OCI-LY1 (cell line): ENCODE results near the gene IGFBP4.

ENCODE experiments used
- H2AFZ ChIP-seq: fragments of 200-600 bp; sonication (generic), shearing (Covaris generic); 2 replicates; pipeline ENCODE4 v1.6.0; 2014; ENCODE audit warnings: antibody characterized with exemption, mild to moderate bottlenecking, low read length
- H3F3A ChIP-seq: fragments of 200-600 bp; sonication (generic), shearing (Covaris generic); 2 replicates; pipeline ENCODE4 v1.6.0; 2014; ENCODE audit warnings: mild to moderate bottlenecking, antibody characterized with exemption, low read length, moderate library complexity; ENCODE audit not compliant: insufficient read depth
- H3K27ac ChIP-seq: fragments of 200-600 bp; sonication (generic); 2 replicates; pipeline ENCODE4 v1.5.1; 2014; ENCODE audit warnings: low read length, mixed run types, mild to moderate bottlenecking, low read depth; ENCODE audit not compliant: poor library complexity, severe bottlenecking
- H3K27me3 ChIP-seq: fragments of 200-600 bp; sonication (generic); 2 replicates; pipeline ENCODE4 v1.6.0; 2014; ENCODE audit warnings: antibody characterized with exemption, mild to moderate bottlenecking, low read length, moderate library complexity; ENCODE audit not compliant: insufficient read depth
- H3K36me3 ChIP-seq: fragments of 200-600 bp; sonication (generic); 2 replicates; pipeline ENCODE4 v1.6.1; 2014; ENCODE audit warnings: mild to moderate bottlenecking, antibody characterized with exemption, low read length, moderate library complexity, mixed read lengths; ENCODE audit not compliant: insufficient read depth
- H3K4me1 ChIP-seq: fragments of 200-600 bp; sonication (generic); 2 replicates; pipeline ENCODE4 v1.5.1; 2014; ENCODE audit warnings: mild to moderate bottlenecking, low read length, moderate library complexity; ENCODE audit not compliant: insufficient read depth, severe bottlenecking
- H3K4me2 ChIP-seq: fragments of 200-600 bp; sonication (generic), shearing (Covaris generic); 2 replicates; pipeline ENCODE4 v1.6.1; 2014; ENCODE audit warnings: low read length
- H3K4me3 ChIP-seq: fragments of 200-600 bp; sonication (generic); 2 replicates; pipeline ENCODE4 v1.5.1; 2014; ENCODE audit warnings: low read length, low read depth, mild to moderate bottlenecking, mixed read lengths; ENCODE audit not compliant: poor library complexity, severe bottlenecking
- H3K79me2 ChIP-seq: fragments of 200-600 bp; shearing (Covaris generic); 2 replicates; pipeline ENCODE4 v1.6.1; 2016; ENCODE audit warnings: mixed run types, low read length, mixed read lengths; ENCODE audit not compliant: insufficient read depth
- H3K9ac ChIP-seq: fragments of 200-600 bp; sonication (generic), shearing (Covaris generic); 2 replicates; pipeline ENCODE4 v1.6.1; 2014; ENCODE audit warnings: mild to moderate bottlenecking, low read length, mixed read lengths
- H3K9me2 ChIP-seq: fragments of 200-600 bp; sonication (generic), shearing (Covaris generic); 2 replicates; pipeline ENCODE4 v1.6.1; 2014; ENCODE audit warnings: low read depth, mild to moderate bottlenecking, low read length, mixed read lengths
- H3K9me3 ChIP-seq: fragments of 200-600 bp; shearing (Covaris generic); 2 replicates; pipeline ENCODE4 v1.6.1; 2014; ENCODE audit warnings: low read length, mixed read lengths
- H4K20me1 ChIP-seq: fragments of 200-600 bp; sonication (generic), shearing (Covaris generic); 2 replicates; pipeline ENCODE4 v1.6.0; 2016; ENCODE audit warnings: mild to moderate bottlenecking, low read length; ENCODE audit not compliant: insufficient read depth
- EZH2 ChIP-seq: fragments of 200-600 bp; sonication (generic), shearing (Covaris generic); IDR thresholded peaks from 2 replicates; pipeline ENCODE4 v1.8.0; 2017; ENCODE audit warnings: borderline replicate concordance, mixed run types, mild to moderate bottlenecking, antibody characterized with exemption, low read length, moderate library complexity, mixed read lengths
- TF ChIP-seq, protein P1 (sequence below): fragments of 200-600 bp; sonication (generic), shearing (Covaris generic); IDR thresholded peaks from 2 replicates; pipeline ENCODE4 v1.5.1; 2017; ENCODE audit warnings: mild to moderate bottlenecking, antibody characterized with exemption, low read length, moderate library complexity, mixed read lengths

Gene IGFBP4

DNA sequence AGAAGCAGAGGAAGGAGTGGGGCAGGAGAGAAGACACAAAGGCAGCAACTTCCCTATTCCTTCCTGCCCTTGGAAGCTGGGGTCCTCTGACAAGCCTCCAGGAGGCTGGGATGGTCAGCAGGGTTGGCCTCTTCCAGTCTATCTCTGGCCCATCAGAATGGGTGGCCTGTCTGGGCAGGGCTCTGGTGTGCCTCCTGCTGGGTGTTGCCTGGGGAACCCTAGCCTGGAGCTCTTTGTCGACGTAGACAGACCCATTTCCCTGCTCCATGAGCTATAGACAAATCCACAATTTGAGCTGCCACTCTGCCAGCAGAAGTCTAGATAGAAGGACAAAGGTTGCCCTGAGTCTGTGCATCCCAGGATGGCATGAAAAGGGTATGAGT lies 11.4 kb downstream of the IGFBP4 start:
- H3F3A ChIP-seq, result no peaks in the 10 kb centered on the region
- no peaks in the 10 kb centered on the region for H3K9me3 ChIP-seq
- no peaks in the 10 kb centered on the region for H4K20me1 ChIP-seq
- H3K36me3 ChIP-seq, result no peaks in the 10 kb centered on the region
- no peaks in the 10 kb centered on the region for H3K79me2 ChIP-seq
- no peak overlapping the region for H3K9ac ChIP-seq
- no peak overlapping the region for H3K27ac ChIP-seq
- H3K4me3 ChIP-seq, result no peak overlapping the region
- TF ChIP-seq EZH2, result no peak
- TF ChIP-seq, protein P1, sequence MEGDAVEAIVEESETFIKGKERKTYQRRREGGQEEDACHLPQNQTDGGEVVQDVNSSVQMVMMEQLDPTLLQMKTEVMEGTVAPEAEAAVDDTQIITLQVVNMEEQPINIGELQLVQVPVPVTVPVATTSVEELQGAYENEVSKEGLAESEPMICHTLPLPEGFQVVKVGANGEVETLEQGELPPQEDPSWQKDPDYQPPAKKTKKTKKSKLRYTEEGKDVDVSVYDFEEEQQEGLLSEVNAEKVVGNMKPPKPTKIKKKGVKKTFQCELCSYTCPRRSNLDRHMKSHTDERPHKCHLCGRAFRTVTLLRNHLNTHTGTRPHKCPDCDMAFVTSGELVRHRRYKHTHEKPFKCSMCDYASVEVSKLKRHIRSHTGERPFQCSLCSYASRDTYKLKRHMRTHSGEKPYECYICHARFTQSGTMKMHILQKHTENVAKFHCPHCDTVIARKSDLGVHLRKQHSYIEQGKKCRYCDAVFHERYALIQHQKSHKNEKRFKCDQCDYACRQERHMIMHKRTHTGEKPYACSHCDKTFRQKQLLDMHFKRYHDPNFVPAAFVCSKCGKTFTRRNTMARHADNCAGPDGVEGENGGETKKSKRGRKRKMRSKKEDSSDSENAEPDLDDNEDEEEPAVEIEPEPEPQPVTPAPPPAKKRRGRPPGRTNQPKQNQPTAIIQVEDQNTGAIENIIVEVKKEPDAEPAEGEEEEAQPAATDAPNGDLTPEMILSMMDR, result no peak
- H3K27me3 ChIP-seq, result peaks cover 9% of the 10 kb centered on the region
- no peak overlapping the region for H3K4me2 ChIP-seq
- no peaks in the 10 kb centered on the region for H3K9me2 ChIP-seq
- no peak overlapping the region for H2AFZ ChIP-seq
- no peaks in the 10 kb centered on the region for H3K4me1 ChIP-seq

DNA sequence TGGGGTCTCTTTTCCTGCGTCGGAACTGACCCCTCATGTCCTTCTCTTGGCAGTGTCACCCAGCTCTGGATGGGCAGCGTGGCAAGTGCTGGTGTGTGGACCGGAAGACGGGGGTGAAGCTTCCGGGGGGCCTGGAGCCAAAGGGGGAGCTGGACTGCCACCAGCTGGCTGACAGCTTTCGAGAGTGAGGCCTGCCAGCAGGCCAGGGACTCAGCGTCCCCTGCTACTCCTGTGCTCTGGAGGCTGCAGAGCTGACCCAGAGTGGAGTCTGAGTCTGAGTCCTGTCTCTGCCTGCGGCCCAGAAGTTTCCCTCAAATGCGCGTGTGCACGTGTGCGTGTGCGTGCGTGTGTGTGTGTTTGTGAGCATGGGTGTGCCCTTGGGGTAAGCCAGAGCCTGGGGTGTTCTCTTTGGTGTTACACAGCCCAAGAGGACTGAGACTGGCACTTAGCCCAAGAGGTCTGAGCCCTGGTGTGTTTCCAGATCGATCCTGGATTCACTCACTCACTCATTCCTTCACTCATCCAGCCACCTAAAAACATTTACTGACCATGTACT lies 13.2 kb downstream of the IGFBP4 start:
- H3K9me3 ChIP-seq, result no peaks in the 10 kb centered on the region
- no peak overlapping the region for H3K27ac ChIP-seq
- H3K27me3 ChIP-seq, result peaks cover 9% of the 10 kb centered on the region
- H3K9me2 ChIP-seq, result no peaks in the 10 kb centered on the region
- no peaks in the 10 kb centered on the region for H3K36me3 ChIP-seq
- H2AFZ ChIP-seq, result no peak overlapping the region
- H3K4me2 ChIP-seq, result no peak overlapping the region
- H3F3A ChIP-seq, result no peaks in the 10 kb centered on the region
- no peak overlapping the region for H3K9ac ChIP-seq
- H3K4me1 ChIP-seq, result no peaks in the 10 kb centered on the region
- no peak overlapping the region for H3K4me3 ChIP-seq
- H3K79me2 ChIP-seq, result no peaks in the 10 kb centered on the region
- no peak for TF ChIP-seq EZH2
- TF ChIP-seq, protein P1, result no peak
- H4K20me1 ChIP-seq, result no peaks in the 10 kb centered on the region

DNA sequence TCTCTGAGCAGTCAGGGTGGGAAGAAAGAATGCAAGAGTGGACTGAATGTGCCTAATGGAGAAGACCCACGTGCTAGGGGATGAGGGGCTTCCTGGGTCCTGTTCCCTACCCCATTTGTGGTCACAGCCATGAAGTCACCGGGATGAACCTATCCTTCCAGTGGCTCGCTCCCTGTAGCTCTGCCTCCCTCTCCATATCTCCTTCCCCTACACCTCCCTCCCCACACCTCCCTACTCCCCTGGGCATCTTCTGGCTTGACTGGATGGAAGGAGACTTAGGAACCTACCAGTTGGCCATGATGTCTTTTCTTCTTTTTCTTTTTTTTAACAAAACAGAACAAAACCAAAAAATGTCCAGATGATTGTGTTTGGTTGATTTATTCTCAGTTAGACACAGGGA lies 14.1 kb downstream of the IGFBP4 start:
- H3K9me2 ChIP-seq, result no peaks in the 10 kb centered on the region
- H3K9ac ChIP-seq, result no peak overlapping the region
- H3K4me3 ChIP-seq, result no peak overlapping the region
- H3K79me2 ChIP-seq, result no peaks in the 10 kb centered on the region
- no peaks in the 10 kb centered on the region for H3K4me1 ChIP-seq
- H3K27ac ChIP-seq, result no peak overlapping the region
- H3K4me2 ChIP-seq, result no peak overlapping the region
- H2AFZ ChIP-seq, result no peak overlapping the region
- no peaks in the 10 kb centered on the region for H3K9me3 ChIP-seq
- TF ChIP-seq EZH2, result no peak
- TF ChIP-seq, protein P1, result no peak
- H4K20me1 ChIP-seq, result no peaks in the 10 kb centered on the region
- peaks cover 6% of the 10 kb centered on the region for H3K27me3 ChIP-seq
- no peaks in the 10 kb centered on the region for H3F3A ChIP-seq
- H3K36me3 ChIP-seq, result no peaks in the 10 kb centered on the region
